ENCODE results near the gene DAZL.

The DAZL gene

DNA sequence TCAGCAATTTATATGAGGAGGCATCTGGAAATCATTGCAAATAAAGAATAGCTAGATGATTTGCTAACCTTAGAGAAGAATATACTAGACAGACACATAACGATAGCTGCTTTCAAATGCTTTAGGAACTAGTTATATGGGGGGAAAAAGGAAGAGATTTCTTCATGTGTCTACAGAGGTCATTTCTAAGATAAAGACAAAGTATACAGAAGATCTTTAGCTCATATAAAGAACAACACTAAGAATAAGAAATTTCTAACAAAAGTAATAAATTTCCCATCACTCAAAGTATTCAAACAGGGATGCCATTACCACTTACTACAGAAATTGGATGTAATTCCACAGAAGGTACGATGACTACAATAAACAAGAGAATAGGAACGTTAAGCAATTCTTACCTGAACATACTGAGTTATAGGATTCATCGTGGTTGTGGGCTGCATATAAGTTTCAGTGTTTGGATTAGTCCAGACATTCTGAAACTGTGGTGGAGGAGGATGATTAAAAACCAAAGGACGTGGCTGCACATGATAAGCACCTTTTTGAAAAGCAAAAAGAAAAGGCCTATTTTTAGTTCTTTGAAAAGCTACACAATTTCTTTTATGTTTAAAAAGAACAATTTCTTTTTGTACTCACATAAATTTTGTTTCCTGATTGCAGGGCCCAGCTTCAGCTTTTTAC, 8.7 kb downstream of the DAZL start:
- no peak for DNase-seq (ENCODE audit: low read depth in 1 of 2, low spot score in 1 of 2)

- DNase-seq (ENCODE audit: low read depth in 1 of 2, low spot score in 1 of 2) = no peak
Observed at GRCh38 chr3:16595778-16596177, 9.4 kb downstream of the DAZL start.

DNA sequence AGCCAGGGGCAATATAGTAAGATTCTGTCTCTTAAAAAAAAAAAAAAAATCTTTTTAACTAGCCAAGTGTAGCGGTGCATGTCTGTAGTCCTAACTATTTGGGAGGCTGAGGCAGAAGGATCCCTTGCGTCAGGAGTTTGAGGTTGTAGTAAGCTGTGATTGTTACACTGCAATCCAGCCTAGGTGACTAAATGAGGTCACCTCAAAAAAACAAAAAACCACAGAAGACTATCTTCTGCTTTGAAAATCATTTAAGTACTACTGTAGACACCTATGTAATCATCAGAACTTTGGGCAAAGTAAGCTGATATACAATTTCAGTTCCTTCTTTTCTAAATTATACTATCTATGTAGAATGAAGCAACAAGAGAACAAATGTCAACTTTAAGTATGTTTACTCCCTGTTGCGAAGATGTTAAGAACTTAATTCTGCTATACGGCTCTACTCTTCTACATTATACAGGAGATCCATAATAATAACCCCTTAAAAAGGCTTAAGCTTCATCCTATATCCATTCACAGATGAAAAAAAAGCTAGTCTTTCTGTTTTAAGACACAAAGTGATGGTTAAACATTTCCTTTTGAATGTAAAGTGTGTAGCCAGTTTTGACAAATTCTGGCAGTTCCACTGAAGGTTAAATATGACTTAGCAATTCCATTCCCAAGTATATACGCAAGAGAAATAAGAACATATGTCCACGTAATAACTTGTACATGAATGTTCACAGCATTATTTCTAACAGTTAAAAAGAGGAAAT, 15.2 kb downstream of the DAZL start:
- no peak for DNase-seq (ENCODE audit: low read depth in 1 of 2, low spot score in 1 of 2)

- no peak for DNase-seq (ENCODE audit: low read depth in 1 of 2, low spot score in 1 of 2)
Observed at GRCh38 chr3:16589120-16589519, 16.1 kb downstream of the DAZL start.

DNA sequence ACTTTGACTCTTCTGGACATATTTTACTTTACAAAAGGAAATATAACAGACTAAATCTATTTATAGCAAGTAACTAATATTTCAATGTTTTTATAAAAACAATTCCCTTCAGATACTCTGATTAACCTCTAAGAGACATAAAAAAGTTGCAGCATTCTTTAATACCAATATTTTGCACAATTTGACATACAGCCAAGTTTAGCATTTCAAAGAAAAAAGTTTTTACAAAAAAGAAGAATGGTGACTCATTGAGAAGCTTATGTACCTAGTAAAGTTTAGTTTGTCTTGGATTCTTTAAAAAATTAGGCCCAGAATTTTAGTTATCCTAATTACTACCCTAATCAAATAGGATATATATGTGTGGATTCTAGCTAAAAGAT, 17.6 kb downstream of the DAZL start:
- DNase-seq (ENCODE audit: low read depth in 1 of 2, low spot score in 1 of 2) = no peak

DNA sequence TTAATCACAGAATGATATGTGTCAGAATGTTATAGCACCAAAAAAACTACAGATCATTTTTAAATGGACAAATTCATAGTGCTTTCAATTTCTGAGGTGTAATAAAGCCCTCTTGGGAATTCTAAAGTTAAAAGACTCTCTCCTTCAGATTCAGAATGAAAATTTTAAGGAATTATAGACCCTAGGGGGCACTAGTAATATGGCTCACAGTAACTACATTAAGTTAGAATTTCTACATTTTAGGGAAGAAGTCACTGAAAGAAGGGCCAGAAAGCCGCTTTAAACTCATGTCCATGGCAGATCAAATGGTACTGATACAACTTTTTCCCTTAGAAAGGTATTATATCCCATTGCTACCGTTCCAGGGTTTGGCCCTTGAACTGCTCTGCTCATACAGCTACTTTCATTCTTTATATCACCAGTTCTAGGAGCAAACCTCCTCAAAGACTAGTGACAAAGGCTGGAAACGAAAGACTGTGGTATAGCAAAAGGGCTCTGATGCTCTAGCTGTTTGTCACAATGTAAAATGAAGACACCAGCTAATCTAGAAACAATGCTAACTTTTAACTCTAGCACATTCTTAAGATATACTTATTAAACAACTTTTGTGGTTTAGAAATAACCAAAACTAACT, 18.1 kb downstream of the DAZL start:
- no peak for DNase-seq (ENCODE audit: low read depth in 1 of 2, low spot score in 1 of 2)

DNA sequence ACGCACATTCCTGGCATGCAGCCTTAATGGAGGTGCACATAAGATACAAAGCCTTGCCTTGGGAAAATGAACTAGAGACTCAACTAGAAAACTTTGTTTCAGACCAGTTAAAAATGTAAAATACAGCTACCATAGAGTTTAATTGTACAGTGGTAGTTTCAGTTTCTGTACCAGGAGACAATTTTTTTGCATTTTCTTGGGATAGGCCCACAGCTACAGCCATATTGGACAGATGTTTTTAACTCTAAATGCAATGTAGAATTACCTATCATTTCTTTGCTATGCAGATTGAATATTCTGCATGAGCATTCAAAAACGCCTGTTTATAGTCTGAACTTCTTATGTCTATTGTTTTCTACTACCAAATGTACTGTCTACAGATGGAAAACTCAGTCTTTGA, 20.3 kb downstream of the DAZL start:
- DNase-seq (ENCODE audit: low read depth in 1 of 2, low spot score in 1 of 2) = no peak

DNA sequence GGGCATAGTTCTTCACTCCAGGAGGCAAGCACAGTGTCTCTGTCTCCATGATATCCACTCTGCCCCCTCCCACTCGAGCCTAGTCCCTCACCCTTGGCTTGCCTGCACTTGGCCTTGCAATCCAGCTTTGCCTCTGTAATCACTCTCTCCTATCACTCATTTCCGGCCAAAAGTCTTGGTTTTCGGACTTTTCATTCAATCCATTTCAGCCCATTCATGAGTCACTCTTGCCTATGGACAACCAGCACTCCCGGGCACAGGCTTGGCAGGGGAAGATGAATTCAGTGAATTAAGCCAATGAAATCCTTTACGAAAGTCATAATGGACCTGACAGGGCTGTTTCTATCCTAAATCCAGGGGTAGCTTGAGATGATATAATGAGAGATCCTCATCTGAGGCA, 21.7 kb downstream of the DAZL start:
- no peak for DNase-seq (ENCODE audit: low read depth in 1 of 2, low spot score in 1 of 2)

- DNase-seq (ENCODE audit: low read depth in 1 of 2, low spot score in 1 of 2) = no peak
Observed at GRCh38 chr3:16570113-16570512, 35.1 kb downstream of the DAZL start.

DNA sequence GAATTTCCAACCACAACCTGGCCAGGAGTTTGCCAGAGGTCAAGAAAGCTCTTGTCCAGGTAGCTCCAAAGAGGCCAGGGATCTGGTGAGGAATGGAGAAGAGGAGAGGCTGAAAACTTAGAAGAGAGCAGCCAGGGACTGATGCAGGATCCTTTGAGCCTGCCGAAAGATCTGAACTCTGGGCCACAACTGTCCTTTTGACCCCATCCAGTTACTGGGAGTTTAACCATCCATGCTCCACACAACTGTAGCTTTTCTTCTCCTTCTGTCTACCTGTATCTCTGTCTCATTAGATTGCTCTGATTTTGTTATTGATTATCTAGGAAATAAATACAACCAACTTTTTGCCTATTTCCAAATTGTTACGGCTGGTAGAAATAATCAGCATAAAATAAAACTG, 36.7 kb downstream of the DAZL start:
- DNase-seq (ENCODE audit: low read depth in 1 of 2, low spot score in 1 of 2) = no peak

- DNase-seq (ENCODE audit: low read depth in 1 of 2, low spot score in 1 of 2) = no peak
Observed at GRCh38 chr3:16568115-16568514, 37.1 kb downstream of the DAZL start.

- DNase-seq (ENCODE audit: low read depth in 1 of 2, low spot score in 1 of 2) = no peak
Observed at GRCh38 chr3:16559653-16560365, 45.4 kb downstream of the DAZL start.

DNA sequence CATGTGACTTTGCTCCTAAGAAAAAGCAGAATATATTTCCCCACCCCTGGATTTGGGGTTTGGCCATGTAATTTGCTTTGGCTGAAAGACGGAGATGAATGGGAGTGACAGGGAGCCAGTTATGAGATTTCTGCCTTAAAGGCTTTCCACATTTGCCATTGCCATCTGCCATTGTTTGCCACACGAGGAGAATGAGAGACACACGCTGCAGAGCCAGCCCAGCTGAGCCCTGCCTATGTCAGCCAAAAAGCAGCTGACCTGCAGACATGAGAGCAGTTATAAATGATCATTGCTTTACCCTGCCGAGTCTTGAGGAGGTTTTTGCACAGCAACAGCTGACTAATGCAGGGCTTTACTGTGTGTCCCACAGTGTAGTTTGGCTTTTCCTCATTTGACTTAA, 51.1 kb downstream of the DAZL start:
- DNase-seq (ENCODE audit: low read depth in 1 of 2, low spot score in 1 of 2) = no peak

- DNase-seq (ENCODE audit: low read depth in 1 of 2, low spot score in 1 of 2) = no peak
Observed at GRCh38 chr3:16552757-16553156, 52.5 kb downstream of the DAZL start.

GRCh38 chr3:16551342-16551976, 53.8 kb downstream of the DAZL start:
- no peak for DNase-seq (ENCODE audit: low read depth in 1 of 2, low spot score in 1 of 2)

DNA sequence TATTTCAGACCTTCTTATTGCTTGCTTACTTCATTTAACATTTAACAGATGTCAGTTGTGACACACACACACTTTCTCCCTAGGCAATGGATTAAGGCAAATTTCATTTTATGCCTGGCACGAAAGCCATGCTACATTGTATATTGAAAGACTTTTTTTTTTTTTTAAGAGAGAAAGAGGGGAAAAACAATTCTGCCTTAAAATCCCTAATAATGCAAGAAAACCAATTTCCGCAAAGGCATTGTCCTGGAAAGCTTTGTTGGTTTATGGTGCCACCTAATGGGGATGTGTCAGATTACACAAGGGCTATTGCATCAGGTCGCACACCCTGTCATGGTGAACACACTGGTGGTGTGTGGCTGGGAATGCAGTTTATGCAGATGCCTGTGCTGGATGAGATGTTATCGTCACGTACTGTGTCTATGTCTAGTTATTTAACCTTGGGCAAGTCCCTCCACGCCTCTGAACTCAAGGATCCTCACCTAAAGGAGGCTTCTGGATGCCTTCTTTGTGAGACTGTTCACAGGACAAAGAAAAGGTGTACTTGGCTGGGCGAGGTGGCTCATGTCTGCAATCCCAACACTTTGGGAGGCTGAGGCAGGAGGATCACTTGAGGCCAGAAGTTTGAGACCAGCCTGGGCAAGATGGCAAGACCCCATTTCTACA, 54.4 kb downstream of the DAZL start:
- DNase-seq (ENCODE audit: low read depth in 1 of 2, low spot score in 1 of 2) = peak; percentile 15 to 54

GRCh38 chr3:16550305-16550675, 54.9 kb downstream of the DAZL start:
- DNase-seq (ENCODE audit: low read depth in 1 of 2, low spot score in 1 of 2) = no peak

DNA sequence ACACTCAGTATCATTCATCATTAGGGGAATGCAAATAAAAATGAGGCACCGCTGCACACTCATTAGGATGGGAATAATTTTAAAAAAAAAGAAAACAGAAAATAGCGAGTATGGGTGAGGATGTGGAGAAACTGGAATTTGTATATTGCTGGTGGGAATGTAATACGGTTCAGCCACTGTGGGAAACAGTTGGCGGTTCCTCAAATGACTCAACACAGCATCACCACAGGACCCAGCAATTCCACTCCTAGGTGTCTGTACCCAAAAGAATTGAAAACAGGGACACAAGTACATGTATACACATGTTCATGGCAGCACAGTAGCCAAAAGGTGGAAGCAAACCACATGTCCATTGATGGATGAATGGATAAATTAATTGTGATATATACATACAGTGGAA, 56.5 kb downstream of the DAZL start:
- no peak for DNase-seq (ENCODE audit: low read depth in 1 of 2, low spot score in 1 of 2)

- DNase-seq (ENCODE audit: low read depth in 1 of 2, low spot score in 1 of 2) = no peak
Observed at GRCh38 chr3:16547561-16548357, 57.5 kb downstream of the DAZL start.
